ENCODE measurements around the gene TWIST2. TPM values are rescaled to one million over a fixed set of nuclear protein-coding genes. Genes with fewer than 3 reads are reported as not detected.

The TWIST2 gene
- polyA plus RNA-seq, 3 donors: 0.43 to 0.49 (median 0.43) TPM

- H3K9me3 Mint-ChIP-seq: peaks cover 0 to 3% (median 2%) of the 10 kb centered on the region in 7 donors
- WGBS (ENCODE audit: insufficient coverage): over 99% methylated on average over 10 of the region's 15 CpGs
- H3K27ac ChIP-seq (ENCODE audit: low read depth in 1 of 2, low read length in 2 of 2): no peak overlapping the region
- H3K9ac ChIP-seq (ENCODE audit: insufficient read depth, low read length, poor library complexity, severe bottlenecking): no peak overlapping the region
- H3K79me2 ChIP-seq (ENCODE audit: insufficient read depth, low read length): no peaks in the 10 kb centered on the region
- H3K4me3 ChIP-seq (replicated peaks in 1 of 3; ENCODE audit: low read depth in 2 of 3, low read length in 3 of 3): no peak overlapping the region
- H3K36me3 ChIP-seq (replicated peaks in 1 of 2; ENCODE audit: control insufficient read depth in 1 of 2, insufficient read depth in 2 of 2, low read length in 2 of 2): no peaks in the 10 kb centered on the region
- H3K36me3 Mint-ChIP-seq: no peaks in the 10 kb centered on the region
- H3K27me3 Mint-ChIP-seq (ENCODE audit: low read depth in 3 of 3): peaks cover 16 to 30% (median 19%) of the 10 kb centered on the region in 3 donors
- intact Hi-C loops (cut with micrococcal nuclease): no loop called here
- H3K27me3 ChIP-seq (ENCODE audit: control insufficient read depth in 2 of 2, insufficient read depth in 2 of 2, low read length in 2 of 2): no peaks in the 10 kb centered on the region
- H3K4me1 ChIP-seq (ENCODE audit: control insufficient read depth in 1 of 2, insufficient read depth in 2 of 2, low read length in 2 of 2): no peaks in the 10 kb centered on the region
- no peak overlapping the region for H3K4me2 ChIP-seq (replicated peaks; ENCODE audit: extremely low read depth, low read length, poor library complexity, severe bottlenecking)
- no peak overlapping the region for H3K4me3 Mint-ChIP-seq
- H3K4me1 Mint-ChIP-seq: no peaks in the 10 kb centered on the region
- no peaks in the 10 kb centered on the region for H3K9me3 ChIP-seq (replicated peaks in 1 of 2; ENCODE audit: control insufficient read depth in 1 of 2, insufficient read depth in 1 of 2, low read length in 2 of 2)
- H2AFZ ChIP-seq (ENCODE audit: insufficient read depth, low read depth, low read length, poor library complexity, severe bottlenecking): no peak overlapping the region
- H3K27ac Mint-ChIP-seq: no peak overlapping the region
- TF ChIP-seq, protein P1, sequence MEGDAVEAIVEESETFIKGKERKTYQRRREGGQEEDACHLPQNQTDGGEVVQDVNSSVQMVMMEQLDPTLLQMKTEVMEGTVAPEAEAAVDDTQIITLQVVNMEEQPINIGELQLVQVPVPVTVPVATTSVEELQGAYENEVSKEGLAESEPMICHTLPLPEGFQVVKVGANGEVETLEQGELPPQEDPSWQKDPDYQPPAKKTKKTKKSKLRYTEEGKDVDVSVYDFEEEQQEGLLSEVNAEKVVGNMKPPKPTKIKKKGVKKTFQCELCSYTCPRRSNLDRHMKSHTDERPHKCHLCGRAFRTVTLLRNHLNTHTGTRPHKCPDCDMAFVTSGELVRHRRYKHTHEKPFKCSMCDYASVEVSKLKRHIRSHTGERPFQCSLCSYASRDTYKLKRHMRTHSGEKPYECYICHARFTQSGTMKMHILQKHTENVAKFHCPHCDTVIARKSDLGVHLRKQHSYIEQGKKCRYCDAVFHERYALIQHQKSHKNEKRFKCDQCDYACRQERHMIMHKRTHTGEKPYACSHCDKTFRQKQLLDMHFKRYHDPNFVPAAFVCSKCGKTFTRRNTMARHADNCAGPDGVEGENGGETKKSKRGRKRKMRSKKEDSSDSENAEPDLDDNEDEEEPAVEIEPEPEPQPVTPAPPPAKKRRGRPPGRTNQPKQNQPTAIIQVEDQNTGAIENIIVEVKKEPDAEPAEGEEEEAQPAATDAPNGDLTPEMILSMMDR (IDR thresholded peaks at IDR 0.05): no peak
- no peaks in the 10 kb centered on the region for H4K20me1 ChIP-seq (ENCODE audit: insufficient read depth, low read length)
- DNase-seq: no peak
Observed at GRCh38 chr2:238865744-238866355, 18.0 kb downstream of the TWIST2 start.

- Histone ChIP-seq H3K9me3 (replicated peaks in 1 of 2; ENCODE audit: control insufficient read depth in 1 of 2, insufficient read depth in 1 of 2, low read length in 2 of 2) (no peaks in the 10 kb centered on the region), H2AFZ (ENCODE audit: insufficient read depth, low read depth, low read length, poor library complexity, severe bottlenecking) (no peak overlapping the region), H3K4me3 (replicated peaks in 1 of 3; ENCODE audit: low read depth in 2 of 3, low read length in 3 of 3) (no peak overlapping the region), H3K79me2 (ENCODE audit: insufficient read depth, low read length) (no peaks in the 10 kb centered on the region), H4K20me1 (ENCODE audit: insufficient read depth, low read length) (no peaks in the 10 kb centered on the region), H3K27me3 (ENCODE audit: control insufficient read depth in 2 of 2, insufficient read depth in 2 of 2, low read length in 2 of 2) (no peaks in the 10 kb centered on the region), H3K4me2 (replicated peaks; ENCODE audit: extremely low read depth, low read length, poor library complexity, severe bottlenecking) (no peak overlapping the region), H3K9ac (ENCODE audit: insufficient read depth, low read length, poor library complexity, severe bottlenecking) (no peak overlapping the region), H3K27ac (ENCODE audit: low read depth in 1 of 2, low read length in 2 of 2) (no peak overlapping the region), H3K4me1 (ENCODE audit: control insufficient read depth in 1 of 2, insufficient read depth in 2 of 2, low read length in 2 of 2) (no peaks in the 10 kb centered on the region), H3K36me3 (replicated peaks in 1 of 2; ENCODE audit: control insufficient read depth in 1 of 2, insufficient read depth in 2 of 2, low read length in 2 of 2) (no peaks in the 10 kb centered on the region)
- TF ChIP-seq, protein P1 (IDR thresholded peaks at IDR 0.05): no peak
- Mint-ChIP-seq H3K27ac (no peak overlapping the region), H3K4me3 (no peak overlapping the region), H3K27me3 (ENCODE audit: low read depth in 3 of 3) (peaks cover 12 to 28% (median 17%) of the 10 kb centered on the region in 3 donors), H3K9me3 (peaks cover 0 to 3% (median 2%) of the 10 kb centered on the region in 7 donors), H3K36me3 (no peaks in the 10 kb centered on the region), H3K4me1 (no peaks in the 10 kb centered on the region)
- intact Hi-C loops (cut with micrococcal nuclease): no loop called here
- no peak for DNase-seq
- 72% methylated on average over 7 of the region's 17 CpGs for WGBS (ENCODE audit: insufficient coverage)
Observed at GRCh38 chr2:238866656-238867277, 18.9 kb downstream of the TWIST2 start.

Measured in CD14-positive monocyte (primary cell).